ENCODE results near the gene CALHM3.

DNA sequence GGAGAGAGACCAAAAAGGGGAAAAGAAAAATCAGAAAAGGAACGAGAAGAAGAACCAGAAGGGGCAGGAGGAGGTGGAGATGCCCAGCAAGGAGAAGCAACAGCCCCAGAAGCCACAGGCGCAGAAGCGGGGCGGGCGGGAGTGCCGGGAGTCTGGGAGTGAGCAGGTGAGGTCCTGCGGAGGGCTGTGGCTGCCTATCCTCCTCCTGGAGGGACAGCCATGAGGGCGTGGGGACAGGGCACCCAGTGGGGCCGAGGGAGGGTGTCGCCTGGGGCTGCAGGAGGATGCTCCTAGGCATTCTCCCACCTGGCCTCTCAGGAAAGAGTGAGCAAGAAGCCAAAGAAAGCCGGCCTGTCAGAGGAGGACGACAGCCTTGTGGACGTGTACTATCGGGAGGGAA is 38.6 kb downstream of the CALHM3 start:
- TF ChIP-seq, protein P1, sequence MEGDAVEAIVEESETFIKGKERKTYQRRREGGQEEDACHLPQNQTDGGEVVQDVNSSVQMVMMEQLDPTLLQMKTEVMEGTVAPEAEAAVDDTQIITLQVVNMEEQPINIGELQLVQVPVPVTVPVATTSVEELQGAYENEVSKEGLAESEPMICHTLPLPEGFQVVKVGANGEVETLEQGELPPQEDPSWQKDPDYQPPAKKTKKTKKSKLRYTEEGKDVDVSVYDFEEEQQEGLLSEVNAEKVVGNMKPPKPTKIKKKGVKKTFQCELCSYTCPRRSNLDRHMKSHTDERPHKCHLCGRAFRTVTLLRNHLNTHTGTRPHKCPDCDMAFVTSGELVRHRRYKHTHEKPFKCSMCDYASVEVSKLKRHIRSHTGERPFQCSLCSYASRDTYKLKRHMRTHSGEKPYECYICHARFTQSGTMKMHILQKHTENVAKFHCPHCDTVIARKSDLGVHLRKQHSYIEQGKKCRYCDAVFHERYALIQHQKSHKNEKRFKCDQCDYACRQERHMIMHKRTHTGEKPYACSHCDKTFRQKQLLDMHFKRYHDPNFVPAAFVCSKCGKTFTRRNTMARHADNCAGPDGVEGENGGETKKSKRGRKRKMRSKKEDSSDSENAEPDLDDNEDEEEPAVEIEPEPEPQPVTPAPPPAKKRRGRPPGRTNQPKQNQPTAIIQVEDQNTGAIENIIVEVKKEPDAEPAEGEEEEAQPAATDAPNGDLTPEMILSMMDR (conservative IDR thresholded peaks at IDR 0.05; ENCODE audit: low read depth, low read length) = no peak
- TF ChIP-seq EZH2 (IDR thresholded peaks at IDR 0.05; ENCODE audit: low read length, unreplicated experiment) = no peak
- no peak for TF ChIP-seq EZH2phosphoT487 (IDR thresholded peaks at IDR 0.05; ENCODE audit: borderline replicate concordance, low read length)

Measured in PC-3 (cell line).